GM23248 (cell line): ENCODE results near the gene TRPM4. TPM values are rescaled to one million over a fixed set of nuclear protein-coding genes. Genes with fewer than 3 reads are reported as not detected.
"Not testable (repeated sequence)": the region's sequence is repeated elsewhere in the genome, so short reads cannot be mapped to it uniquely, and the experiment has no call there.

Experiments
- DNase-seq: peaks from one replicate; pipeline ENCODE4 v3.0.0-alpha.2; 2015
- H2AFZ ChIP-seq: fragments of 200-600 bp; sonication (generic); 2 replicates; pipeline ENCODE4 v1.6.1; 2016; ENCODE audit warnings: antibody characterized with exemption
- H3F3A ChIP-seq: fragments of 200-600 bp; sonication (generic); 2 replicates; pipeline ENCODE4 v1.6.1; 2016; ENCODE audit warnings: mild to moderate bottlenecking, antibody characterized with exemption, mixed run types; ENCODE audit not compliant: insufficient read depth
- H3K27ac ChIP-seq: fragments of 200-600 bp; sonication (generic); 2 replicates; pipeline ENCODE4 v1.5.1; 2016; ENCODE audit warnings: mild to moderate bottlenecking
- H3K27me3 ChIP-seq: fragments of 200-600 bp; sonication (generic); replicated peaks from 2 replicates; pipeline ENCODE4 v1.6.1; 2016; ENCODE audit warnings: mild to moderate bottlenecking; ENCODE audit not compliant: insufficient read depth
- H3K36me3 ChIP-seq: fragments of 200-600 bp; sonication (generic); 2 replicates; pipeline ENCODE4 v1.6.1; 2016; ENCODE audit warnings: low read depth, mild to moderate bottlenecking
- H3K4me1 ChIP-seq: fragments of 200-600 bp; sonication (generic); 2 replicates; pipeline ENCODE4 v1.6.1; 2016; ENCODE audit warnings: mild to moderate bottlenecking; ENCODE audit not compliant: insufficient read depth
- H3K4me2 ChIP-seq: fragments of 200-600 bp; sonication (generic); one replicate; pipeline ENCODE4 v1.6.1; 2016; ENCODE audit warnings: mild to moderate bottlenecking; ENCODE audit not compliant: unreplicated experiment
- H3K4me3 ChIP-seq: fragments of 200-600 bp; sonication (generic); 2 replicates; pipeline ENCODE4 v1.5.1; 2016; ENCODE audit warnings: mild to moderate bottlenecking
- H3K79me2 ChIP-seq: fragments of 200-600 bp; sonication (generic); 2 replicates; pipeline ENCODE4 v1.6.1; 2016; ENCODE audit warnings: mild to moderate bottlenecking; ENCODE audit not compliant: insufficient read depth
- H3K9ac ChIP-seq: fragments of 200-600 bp; sonication (generic); 2 replicates; pipeline ENCODE4 v1.6.1; 2016; ENCODE audit warnings: mild to moderate bottlenecking
- H3K9me2 ChIP-seq: fragments of 200-600 bp; sonication (generic); 2 replicates; pipeline ENCODE4 v1.6.1; 2016; ENCODE audit warnings: mixed run types, mild to moderate bottlenecking, moderate library complexity; ENCODE audit not compliant: insufficient read depth
- H3K9me3 ChIP-seq: fragments of 200-600 bp; sonication (generic); one replicate; pipeline ENCODE4 v1.6.1; 2017; ENCODE audit warnings: low read depth
- H4K20me1 ChIP-seq: fragments of 200-600 bp; sonication (generic); 2 replicates; pipeline ENCODE4 v1.6.0; 2016; ENCODE audit not compliant: insufficient read depth
- EZH2 ChIP-seq: fragments of 200-600 bp; sonication (generic); IDR thresholded peaks from 2 replicates; pipeline ENCODE4 v1.6.1; 2018; ENCODE audit warnings: antibody characterized with exemption, mild to moderate bottlenecking; ENCODE audit not compliant: insufficient read depth, poor library complexity, severe bottlenecking
- EZH2phosphoT487 ChIP-seq: fragments of 200-600 bp; sonication (generic); IDR thresholded peaks from 2 replicates; pipeline ENCODE4 v1.6.1; 2018; ENCODE audit warnings: antibody characterized with exemption, moderate library complexity, mild to moderate bottlenecking, low read depth; ENCODE audit not compliant: insufficient read depth
- WGBS, 2 experiments: methylation state at CpG; one replicate each; pipeline ENCODE4 v1.1.6; 2015 to 2017; ENCODE audit warnings: low lambda C conversion rate in 2 of 2, low coverage in 1 of 2; ENCODE audit errors: missing lambda C conversion rate in 2 of 2; 5-methylcytosine and 5-hydroxymethylcytosine counted together
- in situ Hi-C: fragments of 300-500 bp; cut with MboI; formaldehyde crosslinking; loops from 2 replicates; pipeline ENCODE4 v1.15.0; 2020
- polyA plus RNA-seq: library from polyadenylated mRNA; unstranded; fragments of >200 nt; fragmentation: Nextera tagmentation; extraction: Ambion mirVana; gene quantifications from 2 replicates; pipeline ENCODE4 v1.2.1, GENCODE V29; 2016
- total RNA-seq: library from RNA; depleted of rRNA; stranded (reverse); fragments of >200 nt; shearing (Covaris generic); gene quantifications from 2 replicates; pipeline ENCODE4 v1.2.3, GENCODE V29; 2014

TRPM4 gene
- total and polyA plus RNA-seq, 2 experiments from 2014 or later = 18.4 to 20.1 TPM

- 70 to 78% methylated on average over 7 to 30 of the region's 30 CpGs for WGBS, 2 experiments
- in situ Hi-C loops = no loop called here
- Histone ChIP-seq H4K20me1 (no peaks in the 10 kb centered on the region), H3K36me3 (0 out of 2 replicates have a peak, but pooled peaks cover 5% of the 10 kb centered on the region), H3K27ac (no peak overlapping the region), H3K4me2 (no peak overlapping the region), H3K79me2 (no peaks in the 10 kb centered on the region), H3K27me3 (no peaks in the 10 kb centered on the region), H3K9me2 (no peaks in the 10 kb centered on the region), H3F3A (no peaks in the 10 kb centered on the region), H3K4me3 (no peak overlapping the region), H2AFZ (no peak overlapping the region), H3K9ac (no peak overlapping the region), H3K9me3 (no peaks in the 10 kb centered on the region), H3K4me1 (no peaks in the 10 kb centered on the region)
- no peak for DNase-seq
- TF ChIP-seq EZH2 (no peak), EZH2phosphoT487 (no peak)
Observed at GRCh38 chr19:49165865-49166301, 8.3 kb downstream of the TRPM4 start.

- TF ChIP-seq EZH2phosphoT487 = no peak
- no peak for TF ChIP-seq EZH2
- H3K4me1 ChIP-seq = no peaks in the 10 kb centered on the region
- H3K27ac ChIP-seq = no peak overlapping the region
- peaks cover 13% of the 10 kb centered on the region; the same call in 1 of the 2 replicates for H3K36me3 ChIP-seq
- 93 to 95% methylated on average over 21 to 25 of the region's 25 CpGs for WGBS, 2 experiments
- no peaks in the 10 kb centered on the region for H3K79me2 ChIP-seq
- no peak overlapping the region for H3K4me3 ChIP-seq
- H3F3A ChIP-seq = no peaks in the 10 kb centered on the region
- no peak overlapping the region for H3K4me2 ChIP-seq
- no peaks in the 10 kb centered on the region for H3K9me2 ChIP-seq
- H3K27me3 ChIP-seq = no peaks in the 10 kb centered on the region
- H4K20me1 ChIP-seq = no peaks in the 10 kb centered on the region
- no peak overlapping the region for H2AFZ ChIP-seq
- H3K9ac ChIP-seq = no peak overlapping the region
- in situ Hi-C loops = no loop called here
- no peak for DNase-seq
- no peaks in the 10 kb centered on the region for H3K9me3 ChIP-seq
Observed at GRCh38 chr19:49167857-49168409, 10.3 kb downstream of the TRPM4 start.

GRCh38 chr19:49168421-49168820 is 10.8 kb downstream of the TRPM4 start:
- Histone ChIP-seq H3F3A (no peaks in the 10 kb centered on the region), H3K79me2 (no peaks in the 10 kb centered on the region), H3K4me2 (no peak overlapping the region), H3K9me2 (no peaks in the 10 kb centered on the region), H3K4me3 (no peak overlapping the region), H3K4me1 (no peaks in the 10 kb centered on the region), H3K36me3 (peaks cover 13% of the 10 kb centered on the region; the same call in 1 of the 2 replicates), H3K9me3 (no peaks in the 10 kb centered on the region), H2AFZ (no peak overlapping the region), H4K20me1 (no peaks in the 10 kb centered on the region), H3K27ac (no peak overlapping the region), H3K9ac (no peak overlapping the region), H3K27me3 (no peaks in the 10 kb centered on the region)
- no peak for DNase-seq
- TF ChIP-seq EZH2phosphoT487 = no peak
- TF ChIP-seq EZH2 = no peak
- 93 to 95% methylated on average over 23 of the region's 23 CpGs for WGBS, 2 experiments
- in situ Hi-C loops = no loop called here

- peaks cover 17% of the 10 kb centered on the region; the same call in 1 of the 2 replicates for H3K36me3 ChIP-seq
- DNase-seq = no peak
- in situ Hi-C loops = no loop called here
- no peaks in the 10 kb centered on the region for H3F3A ChIP-seq
- no peaks in the 10 kb centered on the region for H3K27me3 ChIP-seq
- 98 to 100% methylated on average over 2 of the region's 2 CpGs for WGBS, 2 experiments
- TF ChIP-seq EZH2 (no peak), EZH2phosphoT487 (no peak)
- no peak overlapping the region for H3K27ac ChIP-seq
- no peaks in the 10 kb centered on the region for H3K9me3 ChIP-seq
- no peak overlapping the region for H3K4me2 ChIP-seq
- no peak overlapping the region for H3K4me3 ChIP-seq
- no peaks in the 10 kb centered on the region for H4K20me1 ChIP-seq
- no peak overlapping the region for H3K9ac ChIP-seq
- H3K9me2 ChIP-seq = no peaks in the 10 kb centered on the region
- H3K4me1 ChIP-seq = no peaks in the 10 kb centered on the region
- H2AFZ ChIP-seq = no peak overlapping the region
- no peaks in the 10 kb centered on the region for H3K79me2 ChIP-seq
Observed at GRCh38 chr19:49173198-49173597, 15.6 kb downstream of the TRPM4 start.

GRCh38 chr19:49180659-49181058 is 23.1 kb downstream of the TRPM4 start:
- Histone ChIP-seq H3K79me2 (no peaks in the 10 kb centered on the region), H3K9ac (no peak overlapping the region), H3K9me2 (no peaks in the 10 kb centered on the region), H2AFZ (no peak overlapping the region), H3K27me3 (no peaks in the 10 kb centered on the region), H3K4me1 (no peaks in the 10 kb centered on the region), H4K20me1 (no peaks in the 10 kb centered on the region), H3K9me3 (no peaks in the 10 kb centered on the region), H3F3A (no peaks in the 10 kb centered on the region), H3K4me2 (no peak overlapping the region), H3K4me3 (no peak overlapping the region), H3K27ac (no peak overlapping the region), H3K36me3 (no peaks in the 10 kb centered on the region)
- TF ChIP-seq EZH2 (no peak), EZH2phosphoT487 (no peak)
- no peak for DNase-seq
- in situ Hi-C loops = no loop called here
- 92% methylated on average over 4 of the region's 4 CpGs for WGBS, 2 experiments

- H3K79me2 ChIP-seq, H3K9me3 ChIP-seq, H3K27ac ChIP-seq, H3K36me3 ChIP-seq, H3F3A ChIP-seq, H3K4me1 ChIP-seq, H3K4me2 ChIP-seq, H3K27me3 ChIP-seq, H4K20me1 ChIP-seq, H2AFZ ChIP-seq, in situ Hi-C loops, H3K4me3 ChIP-seq, H3K9ac ChIP-seq, DNase-seq, H3K9me2 ChIP-seq: not testable (repeated sequence)
- WGBS, 2 experiments = 87 to 92% methylated on average over 20 of the region's 20 CpGs
Observed at GRCh38 chr19:49182010-49182847, 24.6 kb downstream of the TRPM4 start.
